NCI-H1930 (cell line): ENCODE results near the gene CAMK2B.
"Not testable (repeated sequence)": the region's sequence is repeated elsewhere in the genome, so short reads cannot be mapped to it uniquely, and the experiment has no call there.

Experiments
- DNase-seq, 2 experiments: peaks; one replicate each; lab custom pipeline; 2025; lab: John Stamatoyannopoulos, UW

The CAMK2B gene

DNA sequence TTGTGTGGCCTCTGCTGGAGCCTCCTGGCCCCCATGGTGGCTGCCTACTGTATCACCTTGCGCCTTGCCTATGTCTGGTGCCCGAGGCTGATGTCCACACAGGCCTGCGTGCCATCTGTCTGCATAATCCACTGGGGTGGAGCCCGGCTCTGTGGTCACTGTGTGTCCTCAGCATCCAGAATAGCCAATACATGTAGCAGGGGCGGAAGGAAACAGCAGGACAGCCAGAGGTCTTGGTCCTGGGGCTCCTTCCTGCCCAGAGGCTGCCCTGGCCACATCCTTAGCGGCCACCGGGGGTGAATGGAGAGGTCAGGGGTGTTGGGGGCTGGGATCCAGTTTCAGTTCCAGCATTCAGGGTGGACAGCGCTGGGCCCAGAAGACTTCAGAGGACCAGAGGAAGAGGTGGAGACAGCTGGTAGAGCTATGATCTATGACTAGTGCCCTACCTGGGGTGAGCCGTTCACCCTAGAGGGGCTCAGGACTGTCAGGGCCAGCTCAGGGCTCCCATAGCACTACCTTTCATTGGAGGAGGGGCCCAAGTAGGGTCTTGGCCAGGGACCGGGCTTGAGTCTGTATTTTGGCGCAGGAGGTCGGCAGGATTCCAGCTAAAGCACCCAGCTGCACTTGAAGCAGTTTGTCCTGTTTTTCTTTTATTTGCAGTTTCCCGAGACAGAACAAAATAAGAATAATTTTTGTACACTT lies 108.7 kb downstream of the CAMK2B start:
- no peak for DNase-seq

DNA sequence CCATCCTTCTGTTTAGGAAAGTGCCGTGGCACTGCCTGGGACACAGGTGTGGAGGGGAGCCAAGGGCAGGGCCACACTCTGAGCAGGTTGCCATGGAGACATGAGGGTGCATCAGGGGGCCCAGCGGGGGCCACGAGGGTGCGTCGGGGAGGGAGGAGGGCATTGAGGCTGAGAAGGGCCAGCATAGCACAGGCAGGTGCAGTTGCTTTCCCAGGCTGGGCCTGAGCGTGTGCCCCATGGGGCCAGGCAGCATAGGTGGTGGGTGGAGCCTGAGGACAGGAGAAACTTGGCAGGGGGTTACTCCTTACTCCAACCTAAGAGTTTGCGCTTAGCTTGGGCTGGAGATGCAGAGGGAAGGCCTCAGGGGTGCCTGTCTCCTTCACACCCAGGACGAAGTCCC lies 109.4 kb downstream of the CAMK2B start:
- no peak for DNase-seq

GRCh38 chr7:44215531-44215930 lies 109.9 kb downstream of the CAMK2B start:
- DNase-seq, result no peak

DNA sequence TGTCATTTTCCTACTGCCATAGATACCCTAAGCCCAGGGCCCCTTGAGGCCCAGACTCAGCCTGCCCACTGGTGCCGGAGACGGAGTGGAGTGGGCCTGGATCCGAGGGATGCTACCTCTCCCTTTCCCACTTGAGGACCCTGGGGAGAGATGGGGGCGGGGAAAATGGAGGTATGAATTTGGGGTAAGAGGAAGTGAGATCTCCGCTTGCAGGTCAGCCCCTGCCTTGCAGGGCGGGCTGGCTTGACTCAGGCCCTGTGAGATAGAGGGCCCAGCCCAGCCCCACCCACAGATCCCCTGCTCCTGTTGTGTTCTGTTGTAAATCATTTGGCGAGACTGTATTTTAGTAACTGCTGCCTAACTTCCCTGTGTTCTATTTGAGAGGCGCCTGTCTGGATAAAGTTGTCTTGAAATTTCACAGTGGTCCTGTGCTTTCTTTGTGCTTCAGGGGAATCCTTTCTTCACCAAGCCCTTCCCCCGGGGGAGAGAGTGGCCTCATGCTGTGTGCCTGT lies 111.5 kb downstream of the CAMK2B start:
- no peak for DNase-seq

DNA sequence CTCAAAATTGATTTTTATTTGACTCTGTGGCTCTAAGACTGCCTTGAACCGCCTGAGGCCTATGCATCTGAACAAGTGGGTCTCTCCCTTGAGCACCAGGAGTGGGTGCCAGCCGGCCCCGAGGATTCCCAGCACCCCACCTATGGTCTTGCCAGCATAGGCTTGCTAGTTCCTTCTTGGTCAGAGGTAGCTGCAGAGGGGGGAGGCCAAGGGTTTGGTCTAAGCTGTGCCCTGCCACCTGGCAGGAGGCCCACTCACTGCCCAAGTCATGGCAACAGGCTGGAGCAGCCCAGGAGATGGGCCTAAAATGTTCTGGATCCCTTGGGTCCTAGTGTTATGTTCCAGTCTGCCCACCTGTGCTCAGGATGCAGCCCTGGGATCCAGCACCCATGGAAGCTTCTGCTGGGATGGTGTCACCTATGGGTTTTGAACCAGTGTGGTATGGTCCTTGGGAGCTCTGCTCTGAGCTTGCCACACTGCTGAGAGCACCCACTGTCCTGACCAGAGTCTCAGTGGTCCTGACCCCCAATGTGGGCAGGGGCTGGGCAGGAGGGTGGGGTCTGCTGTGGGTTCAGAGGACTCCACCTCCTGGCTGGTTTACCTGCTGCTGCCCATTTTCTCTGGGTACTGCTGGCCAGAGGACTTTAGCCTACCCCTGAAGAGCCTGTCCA lies 112.1 kb downstream of the CAMK2B start:
- no peak for DNase-seq

- DNase-seq, result no peak
Observed at GRCh38 chr7:44212581-44213184, 112.7 kb downstream of the CAMK2B start.

DNA sequence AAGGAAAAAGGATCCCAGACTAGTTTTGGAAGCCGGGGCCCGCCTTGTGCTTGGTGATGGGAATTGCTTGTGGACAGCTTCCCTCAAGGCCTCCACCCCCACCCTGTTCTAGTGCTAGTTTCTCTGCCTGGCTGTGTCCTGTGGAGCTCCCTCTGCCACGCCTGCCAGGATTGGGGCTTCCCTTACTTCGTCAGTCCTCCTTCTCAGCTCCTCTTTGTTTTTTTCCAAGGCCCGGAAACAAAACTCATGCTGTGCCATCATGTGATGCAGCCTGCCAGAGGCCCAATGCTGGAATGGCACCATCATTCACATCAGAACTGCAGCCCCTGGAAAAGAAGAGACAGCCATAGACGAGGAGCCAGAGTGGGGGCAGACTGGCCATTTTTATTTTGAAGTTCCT lies 113.4 kb downstream of the CAMK2B start:
- DNase-seq, result no peak

DNA sequence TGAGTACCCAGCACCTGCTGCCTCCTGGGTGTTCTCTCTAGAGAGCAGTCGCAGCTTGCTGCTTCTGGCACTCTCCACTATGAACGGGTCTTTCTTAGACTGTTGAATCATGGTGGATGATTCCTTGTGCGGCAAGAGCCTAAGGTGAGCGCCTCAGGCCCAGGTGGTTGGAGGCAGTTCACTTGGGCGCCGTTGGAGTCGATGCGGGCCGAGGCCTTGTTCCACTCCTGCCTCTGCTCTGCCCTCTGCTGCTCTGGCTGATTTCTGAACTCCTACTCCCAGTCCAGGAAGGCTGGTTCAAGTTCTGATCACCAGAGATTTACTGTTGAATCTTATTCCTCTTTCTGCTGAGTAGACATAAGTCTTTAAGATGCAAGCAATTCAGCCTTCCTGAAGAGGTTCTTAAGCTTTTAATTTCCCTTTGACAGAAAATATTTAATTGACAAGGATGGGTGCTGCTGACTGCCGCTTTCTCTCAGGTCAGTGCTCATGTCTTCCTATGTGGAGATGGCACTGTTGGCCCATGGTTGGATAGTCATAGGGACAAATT lies 114.2 kb downstream of the CAMK2B start:
- DNase-seq, result no peak

GRCh38 chr7:44210107-44210506 lies 115.3 kb downstream of the CAMK2B start:
- DNase-seq, result no peak

DNA sequence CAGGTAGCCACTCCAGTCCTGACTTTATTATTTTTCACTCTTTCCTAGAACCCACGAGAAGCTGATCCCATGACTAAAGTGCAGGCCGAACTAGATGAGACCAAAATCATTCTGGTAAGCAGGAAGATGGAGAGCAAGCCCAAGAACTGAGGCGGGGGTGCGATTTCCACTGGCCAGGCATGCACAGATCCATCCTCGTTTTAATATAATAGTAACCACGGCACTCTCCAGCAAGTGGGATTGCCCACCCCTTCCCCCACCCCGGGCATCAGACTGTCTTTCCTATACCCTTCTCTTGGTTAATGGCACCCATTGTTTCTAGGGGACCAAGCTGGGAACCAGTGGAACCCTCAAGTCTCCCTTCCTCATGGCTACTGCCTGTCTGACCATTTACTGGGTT lies 117.3 kb downstream of the CAMK2B start:
- DNase-seq, result no peak

GRCh38 chr7:44206008-44206407 lies 119.4 kb downstream of the CAMK2B start:
- DNase-seq, result no peak

DNA sequence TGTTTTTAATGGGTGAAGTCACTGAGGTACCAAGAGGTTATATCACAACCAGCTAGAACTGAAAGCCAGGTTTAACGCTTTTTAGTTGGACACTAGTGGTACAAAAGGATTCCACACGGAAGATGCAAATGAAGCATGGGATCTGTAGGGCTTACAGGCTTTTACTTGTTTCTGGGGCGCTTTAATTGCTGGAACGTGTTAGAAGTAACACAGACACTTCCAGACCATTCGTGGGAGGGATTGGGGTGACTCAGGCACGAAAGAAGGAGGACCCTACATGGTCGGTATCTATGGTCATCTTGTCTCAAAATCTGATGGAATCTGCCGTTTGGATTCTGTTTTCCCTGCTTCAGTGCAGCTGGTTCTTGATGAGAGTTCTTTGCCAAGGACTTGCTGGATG lies 123.6 kb downstream of the CAMK2B start:
- no peak for DNase-seq

DNA sequence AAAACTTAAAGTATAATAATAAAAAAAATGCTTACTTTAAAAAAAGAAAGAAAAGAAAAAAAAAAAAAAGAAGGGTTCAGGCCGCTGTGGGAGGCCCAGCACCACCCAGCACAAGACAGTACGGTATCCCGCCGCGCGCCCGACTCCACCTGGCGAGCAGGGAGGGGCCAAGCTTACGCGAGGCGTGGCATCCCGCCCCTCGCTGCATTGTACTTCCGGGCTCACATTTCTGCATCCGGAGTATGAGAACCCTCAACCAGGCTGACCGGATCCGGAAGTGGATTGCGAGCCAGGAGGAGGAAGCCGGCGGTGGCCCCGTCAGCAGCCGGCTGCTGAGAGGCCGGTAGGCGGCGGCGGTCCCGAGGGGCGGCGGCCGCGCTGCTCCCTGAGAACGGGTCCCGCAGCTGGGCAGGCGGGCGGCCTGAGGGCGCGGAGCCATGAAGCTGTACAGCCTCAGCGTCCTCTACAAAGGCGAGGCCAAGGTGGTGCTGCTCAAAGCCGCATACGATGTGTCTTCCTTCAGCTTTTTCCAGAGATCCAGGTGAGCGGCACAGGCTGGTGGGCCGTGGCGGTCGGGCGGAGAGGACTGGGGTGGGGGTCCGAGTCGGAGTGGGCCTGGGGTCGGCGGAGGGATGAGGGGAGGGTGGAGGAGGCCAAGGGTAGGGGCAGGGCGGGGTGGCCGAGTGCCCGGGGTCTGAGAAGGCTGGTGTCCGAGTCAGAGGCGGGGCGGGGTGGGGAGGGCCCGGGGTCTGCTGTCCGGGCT lies 124.5 kb downstream of the CAMK2B start, which contains the start of gene YKT6:
Gene YKT6 (plus strand): TSS at position 280 of the 763 bp plus-strand sequence. CDS start 158 bp downstream, at position 438.
- peak; percentile 93 to 96 for DNase-seq

- DNase-seq, result not testable (repeated sequence)
Observed at GRCh38 chr7:44200163-44200562, 125.2 kb downstream of the CAMK2B start.

GRCh38 chr7:44197474-44197873 lies 127.9 kb downstream of the CAMK2B start:
- DNase-seq, result no peak

- DNase-seq, result peak; percentile 20 to 24
Observed at GRCh38 chr7:44196450-44196872, 128.9 kb downstream of the CAMK2B start.

DNA sequence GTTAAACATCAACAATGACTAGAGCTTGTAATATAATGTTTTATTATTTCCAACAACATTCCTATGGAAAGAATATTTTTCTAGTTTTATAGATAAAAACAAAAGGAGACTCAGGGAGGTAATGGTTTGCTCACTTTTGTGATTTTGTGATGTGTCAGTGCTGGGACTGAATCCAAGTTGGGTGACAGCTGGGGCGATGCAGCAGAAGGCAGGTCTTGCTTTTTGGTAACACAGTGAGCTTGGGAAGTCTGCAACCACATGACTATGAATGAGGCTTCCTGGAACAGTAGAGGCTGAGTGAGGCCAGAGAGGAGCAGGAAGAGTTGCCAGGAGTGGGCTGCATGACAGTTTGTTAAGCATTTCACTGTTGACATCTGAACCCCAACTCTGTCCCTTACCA lies 129.5 kb downstream of the CAMK2B start:
- DNase-seq, result no peak

DNA sequence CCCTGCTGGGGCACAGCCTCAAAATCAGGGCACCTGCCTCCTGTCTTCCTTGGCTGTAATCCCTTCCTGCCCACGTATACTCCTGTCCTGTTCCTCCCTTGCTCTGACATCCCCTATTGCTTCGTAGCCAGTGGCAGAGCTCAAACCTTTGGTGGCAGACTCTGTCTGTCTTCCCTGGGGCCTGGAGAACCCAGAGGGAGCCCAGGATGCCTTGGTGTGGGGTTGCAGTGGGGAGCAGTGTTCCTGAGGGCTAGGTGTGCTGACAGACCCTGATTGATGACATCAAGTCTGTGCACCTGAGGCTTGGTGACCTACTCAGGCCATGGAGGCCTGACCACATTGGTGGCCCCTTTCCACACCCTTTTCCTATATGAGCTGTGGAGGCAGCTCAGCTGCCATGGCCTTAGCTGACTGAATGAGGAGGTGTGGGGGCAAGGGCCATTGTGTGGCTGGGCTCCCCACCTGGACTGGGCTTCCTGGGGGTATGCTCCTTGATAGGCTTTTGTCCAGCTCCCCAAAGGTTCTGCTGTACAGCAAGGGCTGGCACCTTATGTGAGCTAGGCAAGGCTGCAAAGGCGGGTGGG lies 130.7 kb downstream of the CAMK2B start:
- no peak for DNase-seq

- no peak for DNase-seq
Observed at GRCh38 chr7:44194069-44194468, 131.3 kb downstream of the CAMK2B start.

DNA sequence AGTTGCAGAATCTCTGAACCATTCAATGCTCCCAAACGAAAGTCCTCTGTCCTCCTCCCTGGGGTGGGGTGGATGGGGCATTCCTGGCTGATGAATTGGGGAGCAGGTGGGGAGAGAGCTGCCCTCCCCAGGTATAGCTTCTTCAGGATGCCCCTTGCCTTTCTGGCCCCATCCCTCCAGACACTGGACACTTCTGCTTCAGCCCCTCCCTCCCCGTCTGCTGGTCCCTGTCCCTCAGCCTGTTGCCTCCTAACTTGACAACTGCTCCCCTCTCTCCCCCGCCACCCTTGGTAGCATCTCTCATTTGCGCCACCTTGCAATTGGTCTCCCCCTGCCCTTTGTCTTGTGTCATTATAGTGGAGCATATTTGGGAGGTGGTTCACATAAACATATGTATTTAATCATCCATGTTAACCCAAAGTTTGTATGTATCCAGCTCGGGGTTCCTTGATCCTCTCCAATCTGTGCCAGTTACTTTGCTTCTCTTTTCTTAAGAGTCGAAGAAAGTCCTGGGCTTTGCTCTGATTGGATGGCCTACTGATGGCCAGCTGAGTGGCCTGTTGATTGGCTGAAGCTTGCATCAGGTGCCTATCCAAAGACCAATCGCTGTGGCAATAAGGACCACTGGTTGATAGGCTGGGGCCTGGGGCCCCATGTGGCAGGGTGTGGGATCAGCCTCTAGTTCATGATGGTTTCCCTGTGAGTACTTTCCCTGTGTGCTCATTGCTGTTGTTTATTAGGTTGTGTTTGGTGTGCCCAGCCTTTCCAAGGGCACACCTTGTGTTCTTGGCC lies 132.2 kb downstream of the CAMK2B start:
- DNase-seq, result no peak

GRCh38 chr7:44191171-44191570 lies 134.2 kb downstream of the CAMK2B start:
- DNase-seq, result no peak
